Activated CD8-positive, alpha-beta memory T cell treated with anti-CD3 and anti-CD28 coated beads, Interleukin-2, amount 50 U/mL, for 24 hours (primary cell): ENCODE results near the gene LRRC4.

Experiments used
- DNase-seq: peaks from one replicate; pipeline ENCODE4 v3.0.0-alpha.2; 2020; ENCODE audit errors: extremely low read depth

Gene LRRC4

DNA sequence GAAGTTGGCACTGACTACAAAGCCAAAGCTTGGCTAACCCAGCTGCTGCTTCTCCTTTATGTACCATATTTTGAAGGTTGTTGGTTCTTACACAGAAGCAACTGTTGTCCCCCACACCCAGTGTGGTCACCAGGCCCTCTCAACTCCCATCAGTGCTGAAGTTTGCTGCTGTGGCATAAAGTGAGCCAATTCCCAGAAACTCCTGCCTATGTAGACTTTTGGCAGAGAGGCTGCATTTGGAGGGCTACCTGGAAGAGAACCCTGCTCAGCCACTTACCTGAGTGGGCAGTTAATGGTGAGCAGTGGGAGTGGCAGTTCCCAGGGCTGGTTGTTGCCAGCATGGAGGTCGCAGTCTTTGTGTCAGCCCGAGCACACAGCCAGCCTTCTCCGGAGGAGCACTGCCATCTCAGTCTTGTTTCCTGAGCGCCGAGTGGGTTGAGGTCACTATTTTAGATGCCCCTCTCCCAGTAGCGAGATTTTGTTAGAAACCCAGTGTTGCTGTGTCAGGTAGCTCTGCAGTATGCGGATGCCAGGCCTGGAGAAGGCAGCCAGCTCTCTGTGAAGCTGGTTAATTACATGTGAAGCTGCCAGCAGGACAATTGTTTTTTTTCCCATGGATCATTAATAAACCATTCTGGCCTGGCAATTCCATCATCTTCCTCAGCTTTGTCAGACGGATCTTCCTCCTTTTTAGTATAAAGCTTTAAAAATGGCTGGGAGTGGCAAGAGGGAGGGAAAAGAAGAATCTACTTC is 24.5 kb downstream of the LRRC4 start:
- DNase-seq, result no peak

GRCh38 chr7:128005759-128006159 is 25.5 kb downstream of the LRRC4 start:
- DNase-seq, result no peak

- no peak for DNase-seq
Observed at GRCh38 chr7:128005117-128005516, 26.1 kb downstream of the LRRC4 start.

- no peak for DNase-seq
Observed at GRCh38 chr7:128004623-128005022, 26.6 kb downstream of the LRRC4 start.

DNA sequence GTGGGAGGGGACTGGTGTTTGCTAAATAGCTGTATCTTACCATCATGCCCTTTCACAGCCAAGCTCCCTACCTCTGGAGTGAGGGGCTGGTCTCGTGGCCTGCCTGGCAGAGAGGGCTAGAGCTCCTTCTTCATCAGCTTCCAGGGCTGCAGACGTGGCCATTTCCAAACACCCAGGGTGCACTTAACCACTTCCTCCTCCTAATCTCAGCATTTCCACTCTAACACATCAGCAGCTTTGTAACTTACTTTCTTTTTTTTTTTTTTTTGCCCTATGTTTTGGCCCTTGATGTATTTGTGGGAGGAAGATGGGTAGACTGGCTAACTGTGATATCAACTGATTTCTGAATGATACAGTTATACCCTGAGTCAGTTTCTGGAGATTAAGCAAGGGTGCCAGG is 27.4 kb downstream of the LRRC4 start:
- no peak for DNase-seq

DNA sequence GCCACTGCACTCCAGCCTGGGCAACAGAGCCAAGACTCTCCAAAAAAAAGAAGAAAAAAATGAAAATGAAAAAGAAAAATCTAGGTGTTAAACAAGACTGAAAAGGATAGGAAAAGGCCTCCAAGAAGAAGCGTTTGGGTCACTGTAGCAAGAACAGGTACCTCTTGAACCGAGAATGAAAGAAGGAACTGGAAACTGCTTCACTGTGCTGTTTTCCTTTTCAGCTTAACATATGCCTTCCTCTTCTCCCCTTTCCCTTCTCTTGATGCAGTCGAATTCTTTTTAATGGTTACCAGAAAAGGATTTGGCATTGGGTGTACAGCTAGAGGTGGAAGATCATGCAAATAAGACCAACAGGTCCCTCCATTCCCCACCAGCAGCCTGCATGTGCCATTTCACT is 28.1 kb downstream of the LRRC4 start:
- no peak for DNase-seq

GRCh38 chr7:128000854-128001265 is 30.4 kb downstream of the LRRC4 start:
- no peak for DNase-seq

DNA sequence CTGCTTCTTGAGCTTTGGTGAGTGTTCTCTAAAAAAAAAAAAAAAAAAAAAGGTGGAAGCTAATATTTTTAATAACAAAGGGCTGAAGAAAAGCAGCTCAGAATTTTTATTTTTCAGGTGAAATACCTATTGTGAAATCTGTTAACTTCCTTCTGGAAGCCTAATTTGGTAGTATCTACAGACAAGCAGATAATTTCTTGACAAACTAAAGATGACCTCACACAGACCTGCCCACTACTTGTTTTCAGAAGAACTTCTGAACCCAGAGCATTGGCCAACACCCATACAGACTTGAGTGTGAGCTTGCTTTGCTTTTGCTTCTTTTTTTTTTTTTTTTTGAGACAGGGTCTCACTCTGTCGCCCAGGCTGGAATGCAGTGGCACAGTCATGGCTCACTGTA is 31.2 kb downstream of the LRRC4 start:
- no peak for DNase-seq

- no peak for DNase-seq
Observed at GRCh38 chr7:127998671-127999070, 32.6 kb downstream of the LRRC4 start.

DNA sequence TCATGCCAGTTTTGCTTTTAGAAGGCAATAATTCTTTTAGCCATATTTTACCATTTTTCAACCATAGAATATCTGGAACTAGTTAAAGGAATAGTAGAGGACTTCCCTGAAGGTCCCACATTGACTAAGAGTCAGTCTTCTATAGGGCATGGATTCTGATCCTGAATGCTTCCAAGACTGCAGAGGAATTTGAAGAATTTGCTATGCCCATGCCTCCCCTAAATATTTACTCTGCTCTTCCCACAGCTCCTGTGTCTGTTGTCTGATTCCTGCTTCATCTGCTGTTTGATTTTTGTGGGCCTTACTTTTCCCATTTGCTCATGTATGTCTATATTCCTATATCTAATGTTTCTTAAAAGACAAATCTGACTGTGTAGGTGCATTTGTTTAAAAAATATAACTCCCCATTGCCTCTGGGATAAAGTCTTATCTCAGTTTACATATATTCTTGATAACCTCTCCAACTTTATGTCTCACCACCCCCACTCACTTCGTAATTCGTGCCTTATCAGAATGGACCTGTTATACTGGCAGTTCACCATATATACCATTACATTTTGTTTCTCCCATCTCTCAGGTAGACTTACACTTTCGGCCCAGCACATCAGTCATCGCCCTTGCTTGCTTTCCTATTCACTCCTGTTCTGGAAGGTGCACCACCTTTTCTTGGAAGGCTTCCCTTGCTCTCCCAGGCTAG is 33.9 kb downstream of the LRRC4 start:
- no peak for DNase-seq

GRCh38 chr7:127996253-127997071 is 34.8 kb downstream of the LRRC4 start:
- DNase-seq, result no peak

GRCh38 chr7:127995881-127996215 is 35.4 kb downstream of the LRRC4 start:
- no peak for DNase-seq

DNA sequence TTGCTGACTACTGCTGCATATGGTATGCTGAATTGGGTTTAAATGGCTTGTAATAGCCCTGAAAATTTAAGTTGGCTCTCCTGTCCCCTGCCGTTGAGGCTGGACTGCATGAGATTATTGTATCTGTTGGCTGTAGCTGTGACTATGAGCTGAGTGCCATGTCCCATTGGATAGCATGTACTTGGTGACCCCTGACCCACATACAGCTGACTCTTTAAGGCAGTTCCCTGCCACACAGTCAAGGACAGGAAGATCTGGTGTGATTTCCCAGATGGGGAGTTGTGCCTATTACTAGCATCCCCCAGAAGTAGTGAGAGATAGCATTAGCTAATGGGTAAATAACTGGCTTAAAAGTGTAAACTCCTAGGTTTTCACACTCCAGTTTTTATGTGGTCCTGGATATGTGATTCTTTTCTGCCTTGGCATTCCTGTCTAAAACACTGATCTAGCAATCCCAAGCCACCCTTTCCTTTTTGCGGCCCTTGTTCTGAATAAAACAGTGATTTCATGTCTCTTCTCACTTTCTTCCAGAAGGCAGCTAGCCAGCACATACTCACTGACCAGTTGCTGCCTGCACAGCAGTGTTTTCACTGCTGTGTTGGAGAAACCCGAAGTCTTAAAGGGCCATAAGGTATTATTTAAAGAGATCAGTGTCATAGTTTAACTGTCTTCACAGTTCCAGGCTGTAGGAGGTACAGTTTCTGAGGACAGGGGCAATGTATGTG is 35.9 kb downstream of the LRRC4 start:
- no peak for DNase-seq

- no peak for DNase-seq
Observed at GRCh38 chr7:127993987-127994386, 37.2 kb downstream of the LRRC4 start.

- no peak for DNase-seq
Observed at GRCh38 chr7:127993317-127993716, 37.9 kb downstream of the LRRC4 start.

- no peak for DNase-seq
Observed at GRCh38 chr7:127988751-127989150, 42.5 kb downstream of the LRRC4 start.

GRCh38 chr7:127986581-127987521 is 44.4 kb downstream of the LRRC4 start:
- no peak for DNase-seq

GRCh38 chr7:127983804-127984332 is 47.4 kb downstream of the LRRC4 start:
- DNase-seq, result no peak

- DNase-seq, result no peak
Observed at GRCh38 chr7:127981965-127982364, 49.3 kb downstream of the LRRC4 start.

- no peak for DNase-seq
Observed at GRCh38 chr7:127980901-127981300, 50.3 kb downstream of the LRRC4 start.

- no peak for DNase-seq
Observed at GRCh38 chr7:127979728-127980126, 51.5 kb downstream of the LRRC4 start.
